IMR-90 (cell line): ENCODE measurements around the gene CLDN7. TPM values are rescaled to one million over a fixed set of nuclear protein-coding genes. Genes with fewer than 3 reads are reported as not detected.

ENCODE experiments used
- ATAC-seq: fragments of 200-7000 bp; cut with Tn5 transposase; 2 replicates; pipeline ENCODE4 v1.9.1; 2020; ENCODE audit warnings: low read depth, mild to moderate bottlenecking, moderate library complexity
- BruUV-seq: library from RNA; stranded (reverse); fragments of 400-500 nt; replicated peaks from 2 replicates; lab custom pipeline; 2021; lab: Mats Ljungman, UMichigan
- CTCF ChIA-PET: fragments of 300-600 bp; formaldehyde crosslinking; extraction: SDS; loops from one replicate; lab custom pipeline; 2021; ENCODE audit warnings: antibody characterized with exemption; lab: Yijun Ruan, JAX
- POLR2A ChIA-PET: fragments of 300-600 bp; sonication (Branson Sonifier 250); formaldehyde crosslinking; loops from one replicate; lab custom pipeline; 2022; ENCODE audit warnings: antibody characterized with exemption; ENCODE audit not compliant: unreplicated experiment; lab: Charles Lee
- DNase-seq: peaks from one replicate; pipeline ENCODE4 v3.0.0; 2013
- H2AFZ ChIP-seq: replicated peaks from 2 replicates; pipeline ENCODE3; 2013; ENCODE audit warnings: low read length, mild to moderate bottlenecking; ENCODE audit not compliant: poor library complexity
- H2AK5ac ChIP-seq: 2 replicates; pipeline ENCODE4 v1.6.1; 2013; ENCODE audit warnings: low read depth, low read length, inconsistent platforms
- H2AK9ac ChIP-seq: replicated peaks from 2 replicates; pipeline ENCODE3; 2013; ENCODE audit warnings: mild to moderate bottlenecking, low read depth, low read length, moderate library complexity; ENCODE audit not compliant: poor library complexity
- H2BK120ac ChIP-seq: 2 replicates; pipeline ENCODE4 v1.6.1; 2013; ENCODE audit warnings: low read depth, low read length, inconsistent platforms
- H2BK15ac ChIP-seq: 3 replicates; pipeline ENCODE4 v1.6.1; 2013; ENCODE audit warnings: low read depth, low read length, inconsistent platforms
- H2BK20ac ChIP-seq: 2 replicates; pipeline ENCODE4 v1.6.1; 2013; ENCODE audit warnings: low read depth, mild to moderate bottlenecking, inconsistent platforms, low read length, moderate library complexity
- H2BK5ac ChIP-seq: 2 replicates; pipeline ENCODE4 v1.6.1; 2013; ENCODE audit warnings: mild to moderate bottlenecking, low read depth, low read length, inconsistent platforms; ENCODE audit not compliant: poor library complexity, severe bottlenecking
- H3K14ac ChIP-seq: replicated peaks from 2 replicates; pipeline ENCODE4 v1.6.1; 2013; ENCODE audit warnings: low read depth, low read length, inconsistent platforms
- H3K18ac ChIP-seq: 2 replicates; pipeline ENCODE4 v1.6.1; 2013; ENCODE audit warnings: low read depth, low read length, control low read depth
- H3K23ac ChIP-seq: 2 replicates; pipeline ENCODE4 v1.6.1; 2013; ENCODE audit warnings: low read depth, low read length, inconsistent platforms
- H3K27ac ChIP-seq: 2 replicates; pipeline ENCODE4 v1.5.1; 2013; ENCODE audit warnings: mild to moderate bottlenecking, control low read depth, low read length; ENCODE audit not compliant: insufficient read depth
- H3K27me3 ChIP-seq: 2 replicates; pipeline ENCODE4 v1.6.1; 2013; ENCODE audit warnings: low read length; ENCODE audit not compliant: control insufficient read depth, insufficient read depth
- H3K36me3 ChIP-seq: 2 replicates; pipeline ENCODE4 v1.6.1; 2013; ENCODE audit warnings: low read length, mixed read lengths; ENCODE audit not compliant: control insufficient read depth, insufficient read depth
- H3K4ac ChIP-seq: 2 replicates; pipeline ENCODE4 v1.6.1; 2013; ENCODE audit warnings: low read depth, low read length, inconsistent platforms
- H3K4me1 ChIP-seq: 2 replicates; pipeline ENCODE4 v1.6.1; 2013; ENCODE audit warnings: low read length, mixed read lengths; ENCODE audit not compliant: control insufficient read depth, insufficient read depth
- H3K4me2 ChIP-seq: 2 replicates; pipeline ENCODE4 v1.6.1; 2013; ENCODE audit warnings: low read depth, mild to moderate bottlenecking, control low read depth, low read length, moderate library complexity
- H3K4me3 ChIP-seq: 2 replicates; pipeline ENCODE4 v1.5.1; 2013; ENCODE audit warnings: low read depth, mild to moderate bottlenecking, control low read depth, low read length, moderate library complexity; ENCODE audit not compliant: insufficient read depth
- H3K56ac ChIP-seq: 2 replicates; pipeline ENCODE4 v1.6.1; 2013; ENCODE audit warnings: low read length, inconsistent platforms; ENCODE audit not compliant: insufficient read depth; ENCODE audit errors: extremely low read depth
- H3K79me1 ChIP-seq, 2 experiments: 2 replicates each; pipeline ENCODE4 v1.6.1; 2013; ENCODE audit warnings: low read length in 2 of 2, inconsistent platforms in 1 of 2, low read depth in 1 of 2
- H3K9ac ChIP-seq: 2 replicates; pipeline ENCODE4 v1.6.1; 2013; ENCODE audit warnings: low read depth, low read length, control low read depth
- H3K9me1 ChIP-seq: 2 replicates; pipeline ENCODE4 v1.6.1; 2013; ENCODE audit warnings: low read length, inconsistent platforms; ENCODE audit not compliant: insufficient read depth
- H3K9me3 ChIP-seq: 2 replicates; pipeline ENCODE4 v1.6.1; 2013; ENCODE audit warnings: low read length; ENCODE audit not compliant: control insufficient read depth, insufficient read depth
- H4K20me1 ChIP-seq: 2 replicates; pipeline ENCODE4 v1.6.1; 2013; ENCODE audit warnings: low read length, inconsistent platforms; ENCODE audit not compliant: insufficient read depth
- H4K5ac ChIP-seq: 2 replicates; pipeline ENCODE4 v1.6.1; 2013; ENCODE audit warnings: mild to moderate bottlenecking, low read depth, low read length, control low read depth
- H4K8ac ChIP-seq, 2 experiments: 2 replicates each; pipeline ENCODE4 v1.6.1; 2013; ENCODE audit warnings: low read depth in 2 of 2, low read length in 2 of 2, control low read depth in 1 of 2, inconsistent platforms in 1 of 2
- H4K91ac ChIP-seq: 2 replicates; pipeline ENCODE4 v1.6.1; 2013; ENCODE audit warnings: low read depth, low read length, inconsistent platforms; ENCODE audit not compliant: insufficient read depth
- FOS ChIP-seq: fragments of 150-350 bp; IDR thresholded peaks from 2 replicates; pipeline ENCODE4 v1.6.1; 2016; ENCODE audit warnings: low read depth, low read length
- MXI1 ChIP-seq: IDR thresholded peaks from 2 replicates; pipeline ENCODE4 v1.6.1; 2012; ENCODE audit warnings: low read depth, mild to moderate bottlenecking, low read length, moderate library complexity, borderline replicate concordance
- NFE2L2 ChIP-seq: fragments of 150-350 bp; IDR thresholded peaks from 2 replicates; pipeline ENCODE4 v1.6.1; 2016; ENCODE audit warnings: low read depth, mild to moderate bottlenecking, low read length
- RAD21 ChIP-seq: IDR thresholded peaks from 2 replicates; pipeline ENCODE4 v1.6.1; 2012; ENCODE audit warnings: low read length, improper control_type of control experiment
- RCOR1 ChIP-seq: IDR thresholded peaks from 2 replicates; pipeline ENCODE4 v1.6.1; 2012; ENCODE audit warnings: mild to moderate bottlenecking, low read length, improper control_type of control experiment; ENCODE audit not compliant: insufficient replicate concordance
- WGBS, 2 experiments: methylation state at CpG; one replicate each; pipeline versions ENCODE4 v1.1.5 to v1.1.7; 2013; ENCODE audit warnings: missing lambda C conversion rate in 2 of 2; ENCODE audit not compliant: insufficient read length in 1 of 2; ENCODE audit errors: extremely low coverage in 2 of 2; 5-methylcytosine and 5-hydroxymethylcytosine counted together
- dilution Hi-C: fragments of 300-500 bp; cut with HindIII; formaldehyde crosslinking; loops from one replicate; pipeline ENCODE4 v1.14.3; 2018; ENCODE audit warnings: low sequenced_read_pairs; ENCODE audit not compliant: unreplicated experiment
- in situ Hi-C: fragments of 300-500 bp; cut with MboI; formaldehyde crosslinking; loops from 3 replicates; pipeline ENCODE4 v1.14.3; 2019; ENCODE audit warnings: low sequenced_read_pairs, inconsistent platforms, mixed read lengths
- intact Hi-C: fragments of 100-400 bp; cut with micrococcal nuclease; formaldehyde crosslinking; loops from 2 replicates; pipeline ENCODE4 v1.10.0; 2022
- polyA plus RNA-seq, 3 experiments: library from polyadenylated mRNA; depleted of rRNA; stranded (reverse); fragments of >200 nt; gene quantifications; 2 replicates each; pipeline ENCODE4 v1.2.3, GENCODE V29; 2012; ENCODE audit warnings: low replicate concordance in 1 of 3
- total RNA-seq: library from RNA; depleted of rRNA; stranded (reverse); fragments of >200 nt; gene quantifications from 2 replicates; pipeline ENCODE4 v1.2.3, GENCODE V29; 2012
- TF ChIP-seq, protein P1 (sequence below): conservative IDR thresholded peaks from 2 replicates; pipeline ENCODE4 v1.5.1; 2012; ENCODE audit warnings: mild to moderate bottlenecking, low read depth, low read length, improper control_type of control experiment

The CLDN7 gene
- total and polyA plus RNA-seq, 2 of the 4 experiments (the other 2 are of a cell fraction), result 1.4 TPM

DNA sequence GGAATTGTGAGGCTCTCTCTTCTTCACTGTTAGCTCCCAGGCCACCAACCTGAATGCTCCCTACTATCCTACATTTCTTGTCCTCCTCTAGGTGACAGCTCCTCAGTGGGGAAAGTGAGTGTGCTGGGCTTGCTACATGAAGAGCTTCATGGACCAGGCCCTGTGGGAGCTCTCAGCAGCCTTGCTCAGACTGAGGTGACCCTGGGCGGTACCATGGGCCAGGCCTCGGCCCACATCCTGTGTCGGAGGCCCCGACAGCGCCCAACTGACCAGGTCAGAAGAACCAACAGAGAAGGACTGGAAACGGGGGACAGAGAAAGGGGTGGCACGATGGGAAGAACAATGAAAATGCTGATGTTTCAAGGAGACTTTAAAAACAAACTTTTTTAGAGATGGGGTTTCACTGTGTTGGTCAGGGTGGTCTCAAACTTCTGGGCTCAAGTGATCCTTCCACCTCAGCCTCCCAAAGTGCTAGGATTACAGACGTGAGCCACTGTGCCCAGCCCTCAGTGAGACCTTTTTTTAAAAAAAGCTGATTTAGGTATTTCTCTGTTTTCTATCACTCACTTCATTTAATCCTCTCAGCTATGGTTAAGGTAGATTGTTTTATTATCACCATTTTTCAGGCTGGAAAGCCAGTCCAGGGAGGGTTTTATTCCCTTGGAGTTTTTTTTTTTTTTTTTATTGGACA lies 5.4 kb downstream of the CLDN7 start:
- no peak overlapping the region for H4K5ac ChIP-seq
- H3K14ac ChIP-seq, result no peak overlapping the region
- intact Hi-C loops, result no loop called here
- no TSS peak for BruUV-seq
- H3K27me3 ChIP-seq, result peaks cover 8% of the 10 kb centered on the region; the same call in 1 of the 2 replicates
- H2BK5ac ChIP-seq, result no peak overlapping the region
- no peak overlapping the region for H3K4me2 ChIP-seq
- H3K4me3 ChIP-seq, result no peak overlapping the region
- 95% methylated on average over 6 of the region's 8 CpGs; no CpG with 5 or more reads in 1 of the 2 experiments for WGBS, 2 experiments
- dilution Hi-C loops, result no loop called here
- H3K9me1 ChIP-seq, result no peaks in the 10 kb centered on the region; the same call in 1 of the 2 replicates
- H4K20me1 ChIP-seq, result no peaks in the 10 kb centered on the region
- DNase-seq (no peak), ATAC-seq (no peak)
- H2AK9ac ChIP-seq, result no peak overlapping the region
- peaks cover 4% of the 10 kb centered on the region for H3K4me1 ChIP-seq
- H3K36me3 ChIP-seq, result peaks cover 32% of the 10 kb centered on the region
- H3K4ac ChIP-seq, result no peak overlapping the region
- no peak overlapping the region for H3K56ac ChIP-seq
- no peak overlapping the region for H3K27ac ChIP-seq
- no peak overlapping the region for H2BK15ac ChIP-seq
- ChIA-PET CTCF (interaction anchor here (0.6 kb wide), 1 partner anchor 18 kb away, joined by 5 read pairs; no protein-coding TSS in a partner anchor), POLR2A (no interaction called here)
- no peak overlapping the region for H3K9ac ChIP-seq
- TF ChIP-seq FOS (no peak), MXI1 (no peak), RCOR1 (no peak), RAD21 (no peak), NFE2L2 (no peak)
- TF ChIP-seq, protein P1, sequence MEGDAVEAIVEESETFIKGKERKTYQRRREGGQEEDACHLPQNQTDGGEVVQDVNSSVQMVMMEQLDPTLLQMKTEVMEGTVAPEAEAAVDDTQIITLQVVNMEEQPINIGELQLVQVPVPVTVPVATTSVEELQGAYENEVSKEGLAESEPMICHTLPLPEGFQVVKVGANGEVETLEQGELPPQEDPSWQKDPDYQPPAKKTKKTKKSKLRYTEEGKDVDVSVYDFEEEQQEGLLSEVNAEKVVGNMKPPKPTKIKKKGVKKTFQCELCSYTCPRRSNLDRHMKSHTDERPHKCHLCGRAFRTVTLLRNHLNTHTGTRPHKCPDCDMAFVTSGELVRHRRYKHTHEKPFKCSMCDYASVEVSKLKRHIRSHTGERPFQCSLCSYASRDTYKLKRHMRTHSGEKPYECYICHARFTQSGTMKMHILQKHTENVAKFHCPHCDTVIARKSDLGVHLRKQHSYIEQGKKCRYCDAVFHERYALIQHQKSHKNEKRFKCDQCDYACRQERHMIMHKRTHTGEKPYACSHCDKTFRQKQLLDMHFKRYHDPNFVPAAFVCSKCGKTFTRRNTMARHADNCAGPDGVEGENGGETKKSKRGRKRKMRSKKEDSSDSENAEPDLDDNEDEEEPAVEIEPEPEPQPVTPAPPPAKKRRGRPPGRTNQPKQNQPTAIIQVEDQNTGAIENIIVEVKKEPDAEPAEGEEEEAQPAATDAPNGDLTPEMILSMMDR, result no peak
- H2AFZ ChIP-seq, result no peak overlapping the region
- H2BK20ac ChIP-seq, result no peak overlapping the region
- no peak overlapping the region for H3K23ac ChIP-seq
- H4K8ac ChIP-seq, result no peak overlapping the region
- H3K79me1 ChIP-seq, result peaks cover 7 to 26% of the 10 kb centered on the region in 2 experiments; a peak in 3 of 4 replicates
- H3K9me3 ChIP-seq, result no peaks in the 10 kb centered on the region
- H3K18ac ChIP-seq, result no peak overlapping the region
- no peak overlapping the region for H2AK5ac ChIP-seq
- H4K91ac ChIP-seq, result no peak overlapping the region
- in situ Hi-C loops, result no loop called here
- H2BK120ac ChIP-seq, result no peak overlapping the region
